Epithelial cell of esophagus (primary cell): Measurements from ENCODE around the gene EME1.

ENCODE experiments used
- DNase-seq: peaks from one replicate; pipeline ENCODE4 v3.0.0; 2010; ENCODE audit warnings: low read depth
- H3K4me3 ChIP-seq: 2 replicates; pipeline ENCODE4 v1.5.1; 2011; ENCODE audit warnings: mild to moderate bottlenecking, low read length, control low read depth
- TF ChIP-seq, protein P1 (sequence below): IDR thresholded peaks from 2 replicates; pipeline ENCODE4 v1.5.1; 2011; ENCODE audit warnings: low read depth, mild to moderate bottlenecking, low read length, control low read depth, inconsistent platforms; ENCODE audit not compliant: insufficient read depth; ENCODE audit errors: missing control alignments

EME1 gene

GRCh38 chr17:50382931-50383330 lies 9.9 kb downstream of the EME1 start:
- TF ChIP-seq, protein P1, sequence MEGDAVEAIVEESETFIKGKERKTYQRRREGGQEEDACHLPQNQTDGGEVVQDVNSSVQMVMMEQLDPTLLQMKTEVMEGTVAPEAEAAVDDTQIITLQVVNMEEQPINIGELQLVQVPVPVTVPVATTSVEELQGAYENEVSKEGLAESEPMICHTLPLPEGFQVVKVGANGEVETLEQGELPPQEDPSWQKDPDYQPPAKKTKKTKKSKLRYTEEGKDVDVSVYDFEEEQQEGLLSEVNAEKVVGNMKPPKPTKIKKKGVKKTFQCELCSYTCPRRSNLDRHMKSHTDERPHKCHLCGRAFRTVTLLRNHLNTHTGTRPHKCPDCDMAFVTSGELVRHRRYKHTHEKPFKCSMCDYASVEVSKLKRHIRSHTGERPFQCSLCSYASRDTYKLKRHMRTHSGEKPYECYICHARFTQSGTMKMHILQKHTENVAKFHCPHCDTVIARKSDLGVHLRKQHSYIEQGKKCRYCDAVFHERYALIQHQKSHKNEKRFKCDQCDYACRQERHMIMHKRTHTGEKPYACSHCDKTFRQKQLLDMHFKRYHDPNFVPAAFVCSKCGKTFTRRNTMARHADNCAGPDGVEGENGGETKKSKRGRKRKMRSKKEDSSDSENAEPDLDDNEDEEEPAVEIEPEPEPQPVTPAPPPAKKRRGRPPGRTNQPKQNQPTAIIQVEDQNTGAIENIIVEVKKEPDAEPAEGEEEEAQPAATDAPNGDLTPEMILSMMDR: no peak
- DNase-seq: no peak
- no peak overlapping the region for H3K4me3 ChIP-seq

DNA sequence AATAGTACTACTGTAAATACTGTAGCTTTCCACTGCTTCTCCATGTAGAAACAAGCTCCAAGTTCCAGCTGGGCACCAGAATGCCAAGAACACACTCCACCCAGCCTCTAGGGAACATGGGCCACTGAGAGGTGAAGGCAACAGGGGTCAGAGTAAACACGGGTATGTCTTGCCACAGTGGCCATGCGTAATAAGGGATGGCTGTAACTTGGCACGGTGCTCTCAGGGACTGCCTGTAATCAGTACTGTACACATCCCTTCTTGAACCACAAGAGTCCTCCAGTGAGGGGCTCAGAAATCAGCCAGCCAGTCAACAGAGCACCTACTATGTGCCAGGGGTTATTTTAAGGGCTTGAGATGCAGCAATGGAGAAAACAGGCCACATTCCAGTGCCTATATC lies 13.5 kb downstream of the EME1 start:
- no peak for DNase-seq

DNA sequence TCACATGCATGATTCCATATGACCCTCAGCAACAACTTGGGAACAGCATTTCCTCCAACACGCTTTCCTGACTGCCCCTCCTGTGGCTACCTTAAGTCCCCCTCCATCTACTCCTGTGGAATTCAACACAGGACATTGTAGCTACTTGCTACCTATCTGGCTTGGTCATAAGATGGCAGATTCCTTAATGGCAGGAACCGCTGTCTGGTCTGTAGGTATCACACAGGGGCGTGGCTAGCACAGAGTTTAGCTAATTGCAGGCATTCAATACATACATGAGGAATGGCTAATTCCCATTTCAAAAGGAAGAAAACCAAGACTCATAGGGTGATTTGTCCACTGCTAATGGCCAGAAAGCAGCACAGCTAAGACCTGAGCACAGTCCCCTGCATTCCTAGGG lies 15.7 kb downstream of the EME1 start:
- TF ChIP-seq, protein P1: no peak
- H3K4me3 ChIP-seq: no peak overlapping the region
- no peak for DNase-seq

More for the DNA sequence above, 13.5 kb downstream of the EME1 start:
- no peak overlapping the region for H3K4me3 ChIP-seq
- TF ChIP-seq, protein P1: no peak

DNA sequence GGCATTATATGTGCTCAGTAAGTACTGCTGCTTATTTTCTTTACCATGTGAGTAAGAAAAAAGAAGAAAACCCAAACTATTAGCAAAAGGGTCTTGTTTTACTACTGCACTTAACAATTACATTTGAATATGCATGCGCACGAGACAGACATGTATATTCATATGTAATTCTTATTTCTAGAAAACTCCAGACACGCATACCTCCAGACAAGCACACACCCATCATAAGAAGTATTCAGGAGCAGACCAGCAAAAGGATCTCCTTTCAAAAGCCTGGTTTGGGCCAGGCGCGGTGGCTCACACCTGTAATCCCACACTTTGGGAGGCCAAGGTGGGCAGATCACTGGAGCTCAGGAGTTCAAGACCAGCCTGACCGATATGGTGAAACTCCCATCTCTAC lies 16.5 kb downstream of the EME1 start:
- DNase-seq: no peak
- no peak overlapping the region for H3K4me3 ChIP-seq
- TF ChIP-seq, protein P1: no peak

DNA sequence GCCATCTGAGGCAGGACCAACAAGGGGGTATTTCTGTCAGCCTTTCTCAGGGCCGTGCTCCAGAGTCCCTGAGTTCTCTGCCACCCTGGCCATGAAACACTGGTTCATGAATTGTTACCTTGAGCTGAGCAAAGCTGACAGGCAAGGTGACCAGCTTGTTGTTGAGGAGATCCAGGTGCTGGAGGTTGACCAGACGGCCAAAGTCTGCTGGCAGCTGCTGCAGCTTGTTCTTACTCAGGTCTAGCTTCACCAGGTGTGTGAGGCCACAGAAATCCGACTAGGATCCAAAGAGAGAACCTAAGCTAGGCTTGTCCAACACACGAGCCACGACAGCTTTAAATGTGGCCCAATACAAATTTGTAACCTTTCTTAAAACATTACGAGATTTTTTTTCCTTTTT lies 19.6 kb downstream of the EME1 start:
- no peak for DNase-seq
- TF ChIP-seq, protein P1: no peak
- no peak overlapping the region for H3K4me3 ChIP-seq

- no peak overlapping the region for H3K4me3 ChIP-seq
- TF ChIP-seq, protein P1: no peak
- DNase-seq: no peak
Measured at GRCh38 chr17:50393700-50394099, 20.7 kb downstream of the EME1 start.

DNA sequence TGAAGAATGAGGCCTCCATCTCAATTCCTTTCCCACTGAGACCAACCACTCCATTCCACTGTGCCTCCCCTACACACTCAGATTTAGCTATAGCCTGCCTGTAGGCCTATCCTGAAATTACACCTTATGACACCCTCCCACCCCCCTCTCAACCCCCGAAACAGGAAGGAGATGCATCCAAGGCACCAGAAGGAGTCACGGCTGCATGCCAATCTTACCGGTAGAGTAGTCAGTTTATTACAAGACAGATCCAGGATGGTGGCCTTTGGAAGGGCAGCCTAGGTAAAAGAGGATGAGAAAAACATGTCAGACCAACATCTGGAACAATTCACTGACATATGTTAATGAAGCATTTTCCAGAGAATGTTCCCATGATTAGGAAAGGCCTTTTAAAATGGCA lies 21.7 kb downstream of the EME1 start:
- TF ChIP-seq, protein P1: no peak
- H3K4me3 ChIP-seq: no peak overlapping the region
- DNase-seq: no peak
